ENCODE data around the gene KCP.
A peak's percentile ranks its signal among the peaks of the same experiment; 100 is the strongest.
"Not testable (repeated sequence)": the region's sequence is repeated elsewhere in the genome, so short reads cannot be mapped to it uniquely, and the experiment has no call there.

Gene KCP

DNA sequence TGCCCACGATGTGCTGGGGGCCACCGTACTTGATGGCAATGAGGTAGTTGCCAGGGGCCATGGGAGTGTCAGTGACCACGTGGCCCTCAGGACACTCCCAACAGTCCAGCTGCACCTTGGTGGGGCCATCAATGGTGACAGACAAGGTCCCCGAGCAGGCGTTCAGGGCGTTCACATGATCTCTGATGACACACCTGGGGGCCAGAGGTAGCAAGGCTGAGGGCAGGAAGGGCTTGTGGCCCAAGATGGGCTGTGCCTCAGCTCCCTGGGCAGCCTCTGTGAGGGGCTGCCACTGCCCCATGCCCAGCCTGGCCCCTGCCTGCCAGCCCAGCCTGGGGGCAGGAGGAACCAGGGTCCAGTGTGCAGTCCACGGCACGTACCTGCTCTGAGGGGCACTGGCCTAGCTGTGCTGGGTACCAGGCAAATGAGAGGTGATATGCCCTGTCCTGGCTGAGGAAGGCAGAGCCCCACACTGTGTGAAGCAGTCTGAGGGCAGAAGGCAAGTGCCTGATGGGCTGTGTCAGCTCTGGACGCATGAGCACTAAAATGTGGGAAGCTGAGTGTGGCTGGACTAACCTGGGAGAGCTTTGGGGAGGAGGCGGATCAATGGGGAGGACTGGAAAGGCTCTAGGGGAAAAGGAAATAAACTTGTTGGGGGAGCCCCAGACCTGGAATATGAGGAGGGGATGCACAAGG, 3.5 kb upstream of the KCP start:
- H3K4me3 Mint-ChIP-seq = no peak overlapping the region
- ATAC-seq (replicated peaks; ENCODE audit: extremely low read depth, poor library complexity, severe bottlenecking) = no peak
- DNase-seq (ENCODE audit: low spot score in 2 of 2) = no peak
- H3K27me3 Mint-ChIP-seq = peaks cover 86% of the 10 kb centered on the region
- H3K36me3 Mint-ChIP-seq (ENCODE audit: insufficient read depth) = no peaks in the 10 kb centered on the region
- peaks cover 6% of the 10 kb centered on the region for H3K4me1 Mint-ChIP-seq
- no peak overlapping the region for H3K27ac Mint-ChIP-seq (ENCODE audit: low read depth)
- H3K9me3 Mint-ChIP-seq = no peaks in the 10 kb centered on the region

GRCh38 chr7:128912709-128913495, 2.4 kb upstream of the KCP start:
- not testable (repeated sequence) for H3K4me3 Mint-ChIP-seq; ATAC-seq (replicated peaks; ENCODE audit: extremely low read depth, poor library complexity, severe bottlenecking); DNase-seq (ENCODE audit: low spot score in 2 of 2); H3K27ac Mint-ChIP-seq (ENCODE audit: low read depth); H3K4me1 Mint-ChIP-seq; H3K9me3 Mint-ChIP-seq; H3K36me3 Mint-ChIP-seq (ENCODE audit: insufficient read depth)
- peaks cover 86% of the 10 kb centered on the region for H3K27me3 Mint-ChIP-seq

DNA sequence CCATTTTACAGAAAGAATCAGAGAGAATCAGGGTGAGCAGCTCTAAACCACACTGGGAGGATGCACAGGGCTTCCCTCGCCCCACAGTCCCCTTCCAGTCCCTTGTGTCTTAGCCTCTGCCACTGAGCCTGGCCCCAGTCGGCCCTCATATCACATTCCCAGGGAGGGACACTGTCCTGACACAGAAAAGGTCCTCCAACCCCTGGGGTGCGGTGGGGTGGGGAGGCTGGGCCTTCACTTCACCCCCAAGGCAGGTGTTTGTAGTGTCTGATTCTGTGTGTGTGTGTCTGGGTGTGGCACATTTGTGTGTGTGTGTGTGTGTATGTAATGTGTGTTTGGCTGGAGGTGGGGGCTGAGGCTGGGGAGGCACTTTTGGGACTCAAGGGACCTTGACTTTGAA, 1.8 kb upstream of the KCP start:
- Mint-ChIP-seq H3K4me3 (no peak overlapping the region), H3K4me1 (peaks cover 6% of the 10 kb centered on the region), H3K27ac (ENCODE audit: low read depth) (no peak overlapping the region), H3K36me3 (ENCODE audit: insufficient read depth) (no peaks in the 10 kb centered on the region), H3K9me3 (no peaks in the 10 kb centered on the region), H3K27me3 (peaks cover 86% of the 10 kb centered on the region)
- no peak for ATAC-seq (replicated peaks; ENCODE audit: extremely low read depth, poor library complexity, severe bottlenecking)
- no peak for DNase-seq (ENCODE audit: low spot score in 2 of 2)

- H3K27ac Mint-ChIP-seq (ENCODE audit: low read depth) = no peak overlapping the region
- peaks cover 86% of the 10 kb centered on the region for H3K27me3 Mint-ChIP-seq
- peaks cover 6% of the 10 kb centered on the region for H3K4me1 Mint-ChIP-seq
- H3K4me3 Mint-ChIP-seq = no peak overlapping the region
- DNase-seq (ENCODE audit: low spot score in 2 of 2) (no peak), ATAC-seq (replicated peaks; ENCODE audit: extremely low read depth, poor library complexity, severe bottlenecking) (no peak)
- H3K9me3 Mint-ChIP-seq = no peaks in the 10 kb centered on the region
- H3K36me3 Mint-ChIP-seq (ENCODE audit: insufficient read depth) = no peaks in the 10 kb centered on the region
Observed at GRCh38 chr7:128911423-128912031, 1.0 kb upstream of the KCP start.

- no peak overlapping the region for H3K4me3 Mint-ChIP-seq
- peaks cover under 1% of the 10 kb centered on the region for H3K4me1 Mint-ChIP-seq
- peaks cover 1% of the 10 kb centered on the region for H3K36me3 Mint-ChIP-seq (ENCODE audit: insufficient read depth)
- ATAC-seq (replicated peaks; ENCODE audit: extremely low read depth, poor library complexity, severe bottlenecking) (no peak), DNase-seq (ENCODE audit: low spot score in 2 of 2) (no peak)
- H3K27me3 Mint-ChIP-seq = peaks cover 90% of the 10 kb centered on the region
- no peaks in the 10 kb centered on the region for H3K9me3 Mint-ChIP-seq
- H3K27ac Mint-ChIP-seq (ENCODE audit: low read depth) = peak overlapping the region; percentile 22
Observed at GRCh38 chr7:128909625-128910568, 612 bp downstream of the KCP start.

DNA sequence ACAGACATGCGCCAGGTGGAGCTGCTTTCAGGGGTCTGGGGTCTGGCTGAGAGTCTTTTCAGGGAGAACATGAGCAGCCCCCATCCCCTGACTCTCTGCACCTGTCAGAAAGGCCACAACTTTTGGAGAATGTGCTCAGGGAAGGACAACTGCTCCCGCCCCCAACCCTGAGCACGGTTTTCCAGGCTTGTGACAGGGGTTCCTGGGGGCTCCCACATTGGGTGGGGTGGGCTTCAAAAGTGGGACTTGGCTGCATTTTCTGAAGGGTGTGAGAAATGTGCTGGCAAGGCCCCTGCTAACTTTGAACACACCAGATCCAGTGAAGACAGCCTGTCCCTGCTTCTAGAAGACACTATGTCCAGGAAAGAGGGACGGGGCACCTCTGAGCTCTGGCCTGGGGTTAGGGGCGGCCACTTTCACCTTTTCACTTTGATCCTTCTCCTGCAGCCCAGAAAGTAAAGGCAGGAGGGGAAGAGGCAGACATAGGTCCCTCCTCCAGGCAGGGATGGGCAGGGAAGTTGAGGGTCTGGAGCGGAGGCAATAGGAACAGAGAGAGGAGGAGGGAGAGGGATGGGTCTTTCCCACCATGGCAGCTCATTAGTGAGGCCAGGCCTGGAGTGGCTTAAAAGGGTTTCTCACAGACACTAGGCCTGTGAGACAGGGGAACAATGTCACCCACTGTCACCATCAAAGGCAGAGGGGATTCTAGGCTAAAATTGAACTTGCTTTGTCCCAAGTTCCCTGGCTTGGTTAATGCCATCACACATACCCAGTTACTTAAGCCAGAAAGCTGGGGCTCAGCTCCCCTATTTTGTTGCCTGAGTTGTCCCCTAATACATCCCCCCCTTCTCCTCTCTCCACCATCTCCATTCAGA, 1.5 kb downstream of the KCP start:
- DNase-seq (ENCODE audit: low spot score in 2 of 2) = no peak
- Mint-ChIP-seq H3K27ac (ENCODE audit: low read depth) (peak overlapping the region; percentile 22), H3K36me3 (ENCODE audit: insufficient read depth) (peaks cover 1% of the 10 kb centered on the region), H3K27me3 (peaks cover 88% of the 10 kb centered on the region), H3K4me3 (no peak overlapping the region), H3K4me1 (peaks cover 7% of the 10 kb centered on the region), H3K9me3 (no peaks in the 10 kb centered on the region)
- ATAC-seq (replicated peaks; ENCODE audit: extremely low read depth, poor library complexity, severe bottlenecking) = no peak

GRCh38 chr7:128906766-128907559, 3.5 kb downstream of the KCP start:
- H3K36me3 Mint-ChIP-seq (ENCODE audit: insufficient read depth) = peaks cover 1% of the 10 kb centered on the region
- no peak overlapping the region for H3K4me3 Mint-ChIP-seq
- no peaks in the 10 kb centered on the region for H3K9me3 Mint-ChIP-seq
- peaks cover 89% of the 10 kb centered on the region for H3K27me3 Mint-ChIP-seq
- no peak overlapping the region for H3K27ac Mint-ChIP-seq (ENCODE audit: low read depth)
- DNase-seq (ENCODE audit: low spot score in 2 of 2) (no peak), ATAC-seq (replicated peaks; ENCODE audit: extremely low read depth, poor library complexity, severe bottlenecking) (no peak)
- H3K4me1 Mint-ChIP-seq = peaks cover 7% of the 10 kb centered on the region

DNA sequence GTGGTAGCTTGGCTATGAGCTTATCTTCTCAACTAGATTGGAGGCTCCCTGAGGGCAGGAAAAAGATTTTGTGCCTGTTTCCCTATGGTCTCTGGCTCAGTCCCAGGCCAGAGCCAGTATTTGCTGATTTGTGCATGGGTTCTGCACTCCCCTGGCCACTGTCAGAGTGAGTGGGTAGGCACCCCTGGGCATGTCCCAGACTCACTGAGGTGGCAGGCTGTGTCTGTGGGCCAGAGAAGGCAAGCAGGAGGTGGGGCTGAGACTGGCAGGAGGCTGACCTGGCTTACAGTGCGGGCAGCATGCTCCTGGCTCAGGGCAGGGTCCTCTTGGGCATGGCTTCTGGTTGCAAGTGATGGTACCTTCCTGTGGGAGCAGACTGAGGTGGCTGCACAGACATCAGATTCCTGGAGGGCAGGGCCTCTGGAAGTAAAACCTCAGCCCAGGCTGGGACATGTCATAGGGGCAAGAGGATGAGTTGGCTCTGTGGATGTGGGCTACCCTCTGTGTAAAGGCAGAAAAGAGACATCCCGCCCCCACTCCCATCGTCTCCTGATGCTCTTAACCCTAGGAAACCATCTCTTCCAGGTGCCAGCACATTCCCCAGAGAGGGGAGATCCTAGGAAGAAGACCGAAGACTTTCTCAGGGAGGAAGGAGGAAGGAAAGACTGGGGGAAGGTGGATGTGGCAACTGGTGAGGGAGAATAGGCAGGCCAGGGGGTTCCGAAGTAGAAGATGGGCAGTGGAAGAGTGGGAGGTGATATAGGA, 4.3 kb downstream of the KCP start:
- H3K27ac Mint-ChIP-seq (ENCODE audit: low read depth) = no peak overlapping the region
- ATAC-seq (replicated peaks; ENCODE audit: extremely low read depth, poor library complexity, severe bottlenecking) (no peak), DNase-seq (ENCODE audit: low spot score in 2 of 2) (no peak)
- peaks cover 7% of the 10 kb centered on the region for H3K4me1 Mint-ChIP-seq
- H3K27me3 Mint-ChIP-seq = peaks cover 88% of the 10 kb centered on the region
- H3K36me3 Mint-ChIP-seq (ENCODE audit: insufficient read depth) = peaks cover 1% of the 10 kb centered on the region
- no peak overlapping the region for H3K4me3 Mint-ChIP-seq
- no peaks in the 10 kb centered on the region for H3K9me3 Mint-ChIP-seq

DNA sequence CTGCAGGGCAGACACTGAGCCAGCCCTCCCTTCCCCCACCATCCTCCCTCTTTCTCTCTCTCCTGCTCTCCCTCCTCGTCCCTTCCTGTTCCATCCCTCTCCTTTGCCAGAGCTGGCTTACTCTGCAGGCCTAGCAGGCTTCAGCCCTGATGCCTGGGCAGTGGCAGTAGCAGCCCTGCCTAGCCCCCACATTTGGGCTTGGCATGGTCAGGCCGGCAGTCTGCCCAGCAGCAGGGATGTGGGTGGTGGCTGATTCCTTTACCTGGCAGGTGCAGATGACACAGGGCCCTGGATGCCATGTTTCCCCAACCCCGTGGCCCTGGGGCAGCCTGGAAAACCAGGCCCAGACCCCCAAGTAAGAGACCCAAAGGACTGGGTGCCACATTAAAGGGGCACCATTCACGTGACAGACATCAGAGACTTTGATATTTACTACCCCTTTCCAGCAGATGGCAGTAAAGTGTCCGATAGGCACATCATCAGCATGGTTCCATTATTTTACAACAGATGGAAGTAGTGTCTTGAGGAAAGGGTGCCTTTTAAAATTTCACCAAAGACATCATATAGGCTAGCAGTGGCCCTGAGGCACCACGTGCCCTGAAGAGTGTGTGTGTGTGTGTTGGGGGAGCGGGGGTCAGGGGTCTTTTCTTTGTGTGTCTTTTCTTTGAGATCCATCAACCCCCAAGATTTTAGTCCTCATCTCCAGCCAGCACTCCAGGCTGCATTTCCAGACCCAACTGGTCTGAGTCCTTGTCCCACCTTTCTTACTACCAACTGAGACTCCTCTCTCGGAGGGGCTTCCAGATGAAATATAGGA, 5.9 kb downstream of the KCP start:
- peaks cover 7% of the 10 kb centered on the region for H3K4me1 Mint-ChIP-seq

More for the DNA sequence above, 5.9 kb downstream of the KCP start:
- Mint-ChIP-seq H3K9me3 (no peaks in the 10 kb centered on the region), H3K27ac (ENCODE audit: low read depth) (no peak overlapping the region), H3K27me3 (peaks cover 74% of the 10 kb centered on the region), H3K4me3 (no peak overlapping the region), H3K36me3 (ENCODE audit: insufficient read depth) (peaks cover 1% of the 10 kb centered on the region)
- DNase-seq (ENCODE audit: low spot score in 2 of 2) = no peak
- peak; percentile 54 for ATAC-seq (replicated peaks; ENCODE audit: extremely low read depth, poor library complexity, severe bottlenecking)

All from central memory CD8-positive, alpha-beta T cell (primary cell).